Stimulated activated CD8-positive, alpha-beta memory T cell treated with anti-CD3 and anti-CD28 coated beads, Interleukin-12 subunit alpha, Interleukin-12 subunit beta, amount 100 ng/mL, for 24 hours (primary cell): ENCODE data around the gene CDCA5.

Experiments used
- DNase-seq: peaks from one replicate; pipeline ENCODE4 v3.0.0-alpha.2; 2020; ENCODE audit errors: extremely low read depth

CDCA5 gene

GRCh38 chr11:65083834-65084597 is at the start of gene CDCA5, which contains the start of gene ZFPL1:
CDCA5 (minus strand) TSS chr11:65084040; CDS start chr11:65083978, 62 bp downstream.
ZFPL1 (plus strand) TSS chr11:65084222; CDS start chr11:65084699, 477 bp downstream.
- peak; percentile 89 for DNase-seq

GRCh38 chr11:65132988-65133700 is 49.3 kb upstream of the CDCA5 start:
- no peak for DNase-seq

- no peak for DNase-seq
Measured at GRCh38 chr11:65132238-65132987, 48.6 kb upstream of the CDCA5 start.

- no peak for DNase-seq
Measured at GRCh38 chr11:65131895-65132237, 48.0 kb upstream of the CDCA5 start.

- no peak for DNase-seq
Measured at GRCh38 chr11:65131417-65131776, 47.6 kb upstream of the CDCA5 start.

GRCh38 chr11:65130631-65131416 is 47.0 kb upstream of the CDCA5 start:
- DNase-seq: no peak

- no peak for DNase-seq
Measured at GRCh38 chr11:65129649-65130441, 46.0 kb upstream of the CDCA5 start.

- no peak for DNase-seq
Measured at GRCh38 chr11:65128182-65129145, 44.6 kb upstream of the CDCA5 start.

GRCh38 chr11:65127473-65128181 is 43.8 kb upstream of the CDCA5 start:
- no peak for DNase-seq

- no peak for DNase-seq
Measured at GRCh38 chr11:65126624-65127274, 42.9 kb upstream of the CDCA5 start.

GRCh38 chr11:65125197-65126056 is 41.6 kb upstream of the CDCA5 start:
- no peak for DNase-seq

- DNase-seq: no peak
Measured at GRCh38 chr11:65124480-65125196, 40.8 kb upstream of the CDCA5 start.

GRCh38 chr11:65121865-65122696 is 38.2 kb upstream of the CDCA5 start, which contains the start of the genes FAU and MRPL49:
FAU (minus strand) TSS chr11:65122134; CDS start chr11:65121813, 321 bp downstream.
MRPL49 (plus strand) TSS chr11:65122321; CDS start chr11:65122347, 26 bp downstream.
- peak; percentile 97 for DNase-seq

GRCh38 chr11:65121447-65121864 is 37.6 kb upstream of the CDCA5 start:
- no peak for DNase-seq

- DNase-seq: no peak
Measured at GRCh38 chr11:65120831-65121230, 37.0 kb upstream of the CDCA5 start.

GRCh38 chr11:65119670-65119995 is 35.8 kb upstream of the CDCA5 start:
- no peak for DNase-seq
